ENCODE results near the gene ZSWIM1.
"Not testable (repeated sequence)": the region's sequence is repeated elsewhere in the genome, so short reads cannot be mapped to it uniquely, and the experiment has no call there.

ZSWIM1 gene

GRCh38 chr20:45909817-45910669 is 29.0 kb downstream of the ZSWIM1 start:
- DNase-seq = no peak

- DNase-seq = peak; percentile 100
These were observed 29.9 kb downstream of the ZSWIM1 start for GRCh38 chr20:45910670-45911485.

GRCh38 chr20:45911486-45912343 is 30.7 kb downstream of the ZSWIM1 start, which contains the start of gene PLTP:
PLTP (minus strand) TSS chr20:45912155; CDS start chr20:45911452, 703 bp downstream.
- peak; percentile 69 for DNase-seq

- DNase-seq = no peak
These were observed 31.3 kb downstream of the ZSWIM1 start for GRCh38 chr20:45912344-45912682.

- no peak for DNase-seq
These were observed 32.1 kb downstream of the ZSWIM1 start for GRCh38 chr20:45913116-45913515.

- no peak for DNase-seq
These were observed 36.7 kb downstream of the ZSWIM1 start for GRCh38 chr20:45917790-45918141.

GRCh38 chr20:45918182-45918737 is 37.2 kb downstream of the ZSWIM1 start:
- no peak for DNase-seq

- no peak for DNase-seq
These were observed 37.9 kb downstream of the ZSWIM1 start for GRCh38 chr20:45918779-45919537.

GRCh38 chr20:45919542-45920399 is 38.7 kb downstream of the ZSWIM1 start:
- DNase-seq = no peak

GRCh38 chr20:45920462-45921336 is 39.7 kb downstream of the ZSWIM1 start:
- no peak for DNase-seq

- no peak for DNase-seq
These were observed 40.5 kb downstream of the ZSWIM1 start for GRCh38 chr20:45921337-45922189.

GRCh38 chr20:45924391-45925261 is 43.6 kb downstream of the ZSWIM1 start:
- no peak for DNase-seq

- no peak for DNase-seq
These were observed 44.9 kb downstream of the ZSWIM1 start for GRCh38 chr20:45925821-45926506.

GRCh38 chr20:45926731-45927070 is 45.7 kb downstream of the ZSWIM1 start:
- DNase-seq = no peak

GRCh38 chr20:45927071-45927878 is 46.2 kb downstream of the ZSWIM1 start:
- DNase-seq = no peak

GRCh38 chr20:45931680-45932079 is 50.7 kb downstream of the ZSWIM1 start:
- not testable (repeated sequence) for DNase-seq

All from activated CD8-positive, alpha-beta memory T cell treated with anti-CD3 and anti-CD28 coated beads for 24 hours (primary cell).